ENCODE results near the gene OSBPL6.

DNA sequence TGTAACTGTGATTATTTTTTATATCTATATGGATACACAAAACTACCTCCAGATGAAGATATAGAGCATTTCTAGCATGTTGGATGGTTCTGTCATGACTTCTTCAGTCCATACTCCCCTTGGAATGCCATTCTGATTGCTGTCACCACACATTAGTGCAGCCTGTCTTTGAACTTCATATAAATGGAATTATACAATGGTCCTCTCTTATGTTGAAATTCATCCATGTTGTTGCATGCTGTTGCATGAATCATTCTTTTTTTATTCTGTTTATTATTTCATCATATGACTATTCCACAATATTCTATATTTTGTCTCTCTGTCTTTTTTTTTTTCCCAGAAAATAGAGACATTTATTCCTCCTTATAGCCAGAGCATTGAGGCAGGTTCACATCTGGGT is 74.1 kb downstream of the OSBPL6 start:
- TF ChIP-seq PPARA (CRISPR knock-in tag; IDR thresholded peaks at IDR 0.05; ENCODE audit: borderline replicate concordance) = no peak
- no peak for TF ChIP-seq ZFP30 (CRISPR knock-in tag; IDR thresholded peaks at IDR 0.05)
